ENCODE measurements around the gene ITGAV. TPM values are rescaled to one million over a fixed set of nuclear protein-coding genes. Genes with fewer than 3 reads are reported as not detected.
A peak's percentile ranks its signal among the peaks of the same experiment; 100 is the strongest.
"Not testable (repeated sequence)": the region's sequence is repeated elsewhere in the genome, so short reads cannot be mapped to it uniquely, and the experiment has no call there.

ITGAV gene
- total RNA-seq, 2 donors from 2014 or later, result 8.7 to 10.9 TPM

- ATAC-seq; H3K27ac Mint-ChIP-seq; DNase-seq (ENCODE audit: low spot score in 2 of 2); H3K9me3 Mint-ChIP-seq; H3K36me3 Mint-ChIP-seq: not testable (repeated sequence)
These were observed 21.3 kb upstream of the ITGAV start for GRCh38 chr2:186568600-186568999.

- not testable (repeated sequence) for DNase-seq (ENCODE audit: low spot score in 2 of 2); H3K36me3 Mint-ChIP-seq; H3K9me3 Mint-ChIP-seq; ATAC-seq; H3K27ac Mint-ChIP-seq
These were observed 20.7 kb upstream of the ITGAV start for GRCh38 chr2:186569127-186569526.

- Mint-ChIP-seq H3K9me3 (peaks cover 0 to 2% of the 10 kb centered on the region in 2 donors), H3K27ac (no peak overlapping the region), H3K36me3 (no peaks in the 10 kb centered on the region)
- DNase-seq (ENCODE audit: low spot score in 2 of 2) (no peak), ATAC-seq (no peak)
These were observed 20.0 kb upstream of the ITGAV start for GRCh38 chr2:186569897-186570296.

- Mint-ChIP-seq H3K9me3 (no peaks in the 10 kb centered on the region), H3K27ac (no peak overlapping the region), H3K36me3 (no peaks in the 10 kb centered on the region)
- no peak for DNase-seq (ENCODE audit: low spot score in 2 of 2)
- ATAC-seq, result no peak
These were observed 19.3 kb upstream of the ITGAV start for GRCh38 chr2:186570604-186571003.

GRCh38 chr2:186572705-186573104 lies 17.2 kb upstream of the ITGAV start:
- DNase-seq (ENCODE audit: low spot score in 2 of 2) (no peak), ATAC-seq (no peak)
- Mint-ChIP-seq H3K27ac (no peak overlapping the region), H3K36me3 (no peaks in the 10 kb centered on the region), H3K9me3 (no peaks in the 10 kb centered on the region)

- H3K36me3 Mint-ChIP-seq, result no peaks in the 10 kb centered on the region
- no peaks in the 10 kb centered on the region for H3K9me3 Mint-ChIP-seq
- ATAC-seq (no peak), DNase-seq (ENCODE audit: low spot score in 2 of 2) (no peak)
- H3K27ac Mint-ChIP-seq, result no peak overlapping the region
These were observed 16.3 kb upstream of the ITGAV start for GRCh38 chr2:186573531-186573930.

- ATAC-seq (peak; percentile 71 to 74), DNase-seq (ENCODE audit: low spot score in 2 of 2) (no peak)
- Mint-ChIP-seq H3K27ac (no peak overlapping the region), H3K36me3 (no peaks in the 10 kb centered on the region), H3K9me3 (no peaks in the 10 kb centered on the region)
These were observed 14.6 kb upstream of the ITGAV start for GRCh38 chr2:186575302-186575701.

GRCh38 chr2:186575856-186576255 lies 14.0 kb upstream of the ITGAV start:
- Mint-ChIP-seq H3K36me3 (no peaks in the 10 kb centered on the region), H3K9me3 (no peaks in the 10 kb centered on the region), H3K27ac (no peak overlapping the region)
- DNase-seq (ENCODE audit: low spot score in 2 of 2) (no peak), ATAC-seq (no peak)

GRCh38 chr2:186576614-186577013 lies 13.2 kb upstream of the ITGAV start:
- no peaks in the 10 kb centered on the region for H3K36me3 Mint-ChIP-seq
- DNase-seq (ENCODE audit: low spot score in 2 of 2), result no peak
- H3K9me3 Mint-ChIP-seq, result no peaks in the 10 kb centered on the region
- ATAC-seq, result no peak
- H3K27ac Mint-ChIP-seq, result no peak overlapping the region

- DNase-seq (ENCODE audit: low spot score in 2 of 2) (no peak), ATAC-seq (no peak)
- Mint-ChIP-seq H3K36me3 (no peaks in the 10 kb centered on the region), H3K9me3 (no peaks in the 10 kb centered on the region), H3K27ac (no peak overlapping the region)
These were observed 7.2 kb upstream of the ITGAV start for GRCh38 chr2:186582698-186583097.

- H3K36me3 Mint-ChIP-seq, result no peaks in the 10 kb centered on the region
- no peaks in the 10 kb centered on the region for H3K9me3 Mint-ChIP-seq
- H3K27ac Mint-ChIP-seq, result no peak overlapping the region
- ATAC-seq, result no peak
- no peak for DNase-seq (ENCODE audit: low spot score in 2 of 2)
These were observed 5.8 kb upstream of the ITGAV start for GRCh38 chr2:186584053-186584452.

GRCh38 chr2:186588421-186588820 lies 1.4 kb upstream of the ITGAV start:
- DNase-seq (ENCODE audit: low spot score in 2 of 2) (no peak), ATAC-seq (no peak)
- Mint-ChIP-seq H3K27ac (no peak overlapping the region), H3K9me3 (no peaks in the 10 kb centered on the region), H3K36me3 (peaks cover 6 to 7% of the 10 kb centered on the region in 2 donors)

- peaks cover 6 to 7% of the 10 kb centered on the region in 2 donors for H3K36me3 Mint-ChIP-seq
- H3K9me3 Mint-ChIP-seq, result no peaks in the 10 kb centered on the region
- ATAC-seq (no peak), DNase-seq (ENCODE audit: low spot score in 2 of 2) (no peak)
- peak overlapping the region; percentile 77 to 89 for H3K27ac Mint-ChIP-seq
These were observed 780 bp upstream of the ITGAV start for GRCh38 chr2:186588940-186589611.

GRCh38 chr2:186590350-186590758 lies 498 bp downstream of the ITGAV start:
- Mint-ChIP-seq H3K9me3 (no peaks in the 10 kb centered on the region), H3K36me3 (peaks cover 6 to 7% of the 10 kb centered on the region in 2 donors), H3K27ac (peak overlapping the region; percentile 89 to 94)
- ATAC-seq, result no peak
- DNase-seq (ENCODE audit: low spot score in 2 of 2), result no peak

GRCh38 chr2:186590759-186591505 lies 1.1 kb downstream of the ITGAV start:
- ATAC-seq (peak; percentile 27 to 51), DNase-seq (ENCODE audit: low spot score in 2 of 2) (peak in 1 of 2 donors; percentile 21)
- Mint-ChIP-seq H3K36me3 (peaks cover 6 to 7% of the 10 kb centered on the region in 2 donors), H3K9me3 (no peaks in the 10 kb centered on the region), H3K27ac (peak overlapping the region; percentile 89 to 94)

- H3K27ac Mint-ChIP-seq, result peak overlapping the region in 1 of 2 donors; percentile 89
- ATAC-seq, result no peak
- H3K9me3 Mint-ChIP-seq, result no peaks in the 10 kb centered on the region
- peaks cover 6 to 7% of the 10 kb centered on the region in 2 donors for H3K36me3 Mint-ChIP-seq
- DNase-seq (ENCODE audit: low spot score in 2 of 2), result no peak
These were observed 1.6 kb downstream of the ITGAV start for GRCh38 chr2:186591506-186591890.

- Mint-ChIP-seq H3K9me3 (no peaks in the 10 kb centered on the region), H3K27ac (no peak overlapping the region), H3K36me3 (peaks cover 6 to 7% of the 10 kb centered on the region in 2 donors)
- DNase-seq (ENCODE audit: low spot score in 2 of 2) (no peak), ATAC-seq (no peak)
These were observed 2.5 kb downstream of the ITGAV start for GRCh38 chr2:186592137-186592875.
